Body of pancreas (tissue), 4 donors: Measurements from ENCODE around the gene CCDC186.

Experiments used
- POLR2A ChIP-seq, 3 donors: fragments of 450-650 bp; IDR thresholded peaks; one replicate each; pipeline ENCODE4 v1.6.1; 2016; ENCODE audit warnings: antibody characterized with exemption in 3 of 3, mild to moderate bottlenecking in 2 of 3
- TF ChIP-seq, protein P1 (sequence below), 7 experiments: fragments of 450-650 bp in 4 of 7; fragments of 200-600 bp in 3 of 7; sonication (generic) in 3 of 7; IDR thresholded peaks; one replicate each; pipeline ENCODE4 v1.5.1; 2016 to 2019; ENCODE audit warnings: antibody characterized with exemption in 7 of 7

DNA sequence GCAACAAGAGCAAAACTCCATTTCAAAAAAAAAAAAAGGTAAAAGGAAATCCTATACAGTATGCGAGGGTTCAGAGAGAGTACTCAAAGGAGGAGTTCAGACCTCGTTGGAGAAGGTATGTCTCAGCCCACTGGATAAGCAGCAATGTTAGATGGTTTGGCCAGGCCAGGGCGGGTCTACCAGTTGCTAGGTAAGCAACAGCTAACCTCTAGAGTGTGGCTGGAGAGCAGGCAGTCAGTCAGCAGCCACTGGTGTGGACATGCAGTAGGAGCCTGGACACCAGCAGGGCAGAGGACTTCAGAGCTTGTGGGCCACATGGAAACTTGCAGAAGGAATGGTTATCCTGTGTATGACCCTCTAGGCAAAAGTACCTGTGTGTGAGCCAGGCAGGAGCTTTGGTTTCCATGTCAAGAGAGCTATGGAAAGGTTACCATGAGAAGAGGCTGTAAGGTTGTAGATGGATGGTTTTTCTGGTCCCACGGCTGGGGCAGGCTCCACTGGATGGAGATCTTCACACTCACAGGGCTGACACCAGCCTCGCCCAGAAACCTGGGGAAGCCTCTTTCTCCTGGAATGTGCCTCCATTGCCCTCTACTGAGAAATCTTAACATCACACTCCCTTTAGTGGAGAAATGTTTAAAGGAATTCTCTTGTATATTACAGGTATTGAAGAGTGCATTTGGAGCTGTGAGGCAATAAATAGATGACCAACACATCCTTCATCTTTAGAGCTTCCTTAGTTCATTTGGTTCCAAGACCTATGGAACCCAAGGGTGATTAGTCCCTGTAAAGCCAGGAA is 63.6 kb downstream of the CCDC186 start:
- no peak for TF ChIP-seq POLR2A (IDR thresholded peaks at IDR 0.05)
- TF ChIP-seq, protein P1, sequence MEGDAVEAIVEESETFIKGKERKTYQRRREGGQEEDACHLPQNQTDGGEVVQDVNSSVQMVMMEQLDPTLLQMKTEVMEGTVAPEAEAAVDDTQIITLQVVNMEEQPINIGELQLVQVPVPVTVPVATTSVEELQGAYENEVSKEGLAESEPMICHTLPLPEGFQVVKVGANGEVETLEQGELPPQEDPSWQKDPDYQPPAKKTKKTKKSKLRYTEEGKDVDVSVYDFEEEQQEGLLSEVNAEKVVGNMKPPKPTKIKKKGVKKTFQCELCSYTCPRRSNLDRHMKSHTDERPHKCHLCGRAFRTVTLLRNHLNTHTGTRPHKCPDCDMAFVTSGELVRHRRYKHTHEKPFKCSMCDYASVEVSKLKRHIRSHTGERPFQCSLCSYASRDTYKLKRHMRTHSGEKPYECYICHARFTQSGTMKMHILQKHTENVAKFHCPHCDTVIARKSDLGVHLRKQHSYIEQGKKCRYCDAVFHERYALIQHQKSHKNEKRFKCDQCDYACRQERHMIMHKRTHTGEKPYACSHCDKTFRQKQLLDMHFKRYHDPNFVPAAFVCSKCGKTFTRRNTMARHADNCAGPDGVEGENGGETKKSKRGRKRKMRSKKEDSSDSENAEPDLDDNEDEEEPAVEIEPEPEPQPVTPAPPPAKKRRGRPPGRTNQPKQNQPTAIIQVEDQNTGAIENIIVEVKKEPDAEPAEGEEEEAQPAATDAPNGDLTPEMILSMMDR (IDR thresholded peaks at IDR 0.05): peak in 4 of 7 experiments; percentile 26 to 30 (median 28)
